LNCaP clone FGC (cell line): ENCODE results near the gene BAG3.

ENCODE experiments used
- DNase-seq: peaks from one replicate; pipeline ENCODE4 v3.0.0-alpha.2; 2011; ENCODE audit warnings: low read depth
- H3K4me3 ChIP-seq: 2 replicates; pipeline ENCODE4 v1.5.1; 2011; ENCODE audit warnings: mild to moderate bottlenecking, low read depth, low read length, control low read depth
- TF ChIP-seq, protein P1 (sequence below): IDR thresholded peaks from 2 replicates; pipeline ENCODE4 v1.5.1; 2012; ENCODE audit warnings: mild to moderate bottlenecking; ENCODE audit not compliant: control insufficient read depth, insufficient read depth; ENCODE audit errors: extremely low read depth

The BAG3 gene

GRCh38 chr10:119680050-119680449, 28.9 kb downstream of the BAG3 start:
- TF ChIP-seq, protein P1, sequence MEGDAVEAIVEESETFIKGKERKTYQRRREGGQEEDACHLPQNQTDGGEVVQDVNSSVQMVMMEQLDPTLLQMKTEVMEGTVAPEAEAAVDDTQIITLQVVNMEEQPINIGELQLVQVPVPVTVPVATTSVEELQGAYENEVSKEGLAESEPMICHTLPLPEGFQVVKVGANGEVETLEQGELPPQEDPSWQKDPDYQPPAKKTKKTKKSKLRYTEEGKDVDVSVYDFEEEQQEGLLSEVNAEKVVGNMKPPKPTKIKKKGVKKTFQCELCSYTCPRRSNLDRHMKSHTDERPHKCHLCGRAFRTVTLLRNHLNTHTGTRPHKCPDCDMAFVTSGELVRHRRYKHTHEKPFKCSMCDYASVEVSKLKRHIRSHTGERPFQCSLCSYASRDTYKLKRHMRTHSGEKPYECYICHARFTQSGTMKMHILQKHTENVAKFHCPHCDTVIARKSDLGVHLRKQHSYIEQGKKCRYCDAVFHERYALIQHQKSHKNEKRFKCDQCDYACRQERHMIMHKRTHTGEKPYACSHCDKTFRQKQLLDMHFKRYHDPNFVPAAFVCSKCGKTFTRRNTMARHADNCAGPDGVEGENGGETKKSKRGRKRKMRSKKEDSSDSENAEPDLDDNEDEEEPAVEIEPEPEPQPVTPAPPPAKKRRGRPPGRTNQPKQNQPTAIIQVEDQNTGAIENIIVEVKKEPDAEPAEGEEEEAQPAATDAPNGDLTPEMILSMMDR: no peak
- no peak overlapping the region for H3K4me3 ChIP-seq
- no peak for DNase-seq

- DNase-seq: no peak
- TF ChIP-seq, protein P1: no peak
- no peak overlapping the region for H3K4me3 ChIP-seq
These were observed 29.5 kb downstream of the BAG3 start for GRCh38 chr10:119680650-119681081.

DNA sequence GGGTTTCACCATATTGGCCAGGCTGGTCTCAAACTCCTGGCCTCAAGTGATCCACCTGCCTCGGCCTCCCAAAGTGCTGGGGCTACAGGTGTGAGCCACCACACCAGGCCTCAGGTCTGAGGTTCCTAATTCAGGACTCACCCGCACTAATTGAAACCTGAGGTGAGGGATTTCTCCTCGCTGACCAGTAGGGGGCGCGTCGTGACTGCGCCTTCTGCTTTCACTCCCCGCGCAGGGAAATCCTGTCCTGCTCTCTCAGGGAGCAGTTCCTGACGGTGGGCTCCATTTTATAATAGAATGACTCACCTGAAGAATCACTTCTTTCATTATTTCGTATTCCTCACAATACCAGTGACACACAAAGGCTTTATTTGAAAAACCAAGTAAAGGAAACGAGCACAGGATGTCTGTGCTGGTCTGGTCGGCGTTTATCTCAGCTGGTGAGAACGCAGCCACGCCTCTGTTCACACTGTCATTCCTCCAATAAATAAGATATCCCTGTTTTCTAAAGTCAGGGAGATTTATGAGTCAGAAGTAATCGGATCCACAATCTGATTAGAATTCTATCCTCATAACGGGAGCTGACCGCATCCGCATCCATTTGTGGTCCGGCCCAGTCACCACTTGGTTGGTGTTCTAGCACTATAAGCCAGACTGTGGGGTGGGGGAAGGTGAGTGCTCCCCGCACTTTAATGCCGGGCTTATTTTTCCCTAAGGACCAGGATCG, 35.4 kb downstream of the BAG3 start:
- no peak overlapping the region for H3K4me3 ChIP-seq
- no peak for DNase-seq
- TF ChIP-seq, protein P1: peak; percentile 93

- no peak overlapping the region for H3K4me3 ChIP-seq
- no peak for DNase-seq
These were observed 36.2 kb downstream of the BAG3 start for GRCh38 chr10:119687192-119688032.

GRCh38 chr10:119688033-119688508, 36.9 kb downstream of the BAG3 start:
- H3K4me3 ChIP-seq: no peak overlapping the region
- no peak for DNase-seq
- TF ChIP-seq, protein P1: no peak

More at GRCh38 chr10:119687192-119688032, 36.2 kb downstream of the BAG3 start:
- TF ChIP-seq, protein P1: no peak

- TF ChIP-seq, protein P1: no peak
- no peak for DNase-seq
- no peak overlapping the region for H3K4me3 ChIP-seq
These were observed 37.9 kb downstream of the BAG3 start for GRCh38 chr10:119689016-119689580.
